Jurkat, Clone E6-1 (cell line): Measurements from ENCODE around the gene KDM8.

Experiments used
- DNase-seq: peaks from one replicate; pipeline ENCODE4 v3.0.0-alpha.2; 2011; ENCODE audit warnings: low read depth, low spot score
- H3K4me3 ChIP-seq: 2 replicates; pipeline ENCODE4 v1.5.1; 2011; ENCODE audit warnings: mild to moderate bottlenecking, low read length, control low read depth, moderate library complexity

KDM8 gene

GRCh38 chr16:27209591-27209990 lies 6.3 kb downstream of the KDM8 start:
- no peak for DNase-seq
- no peak overlapping the region for H3K4me3 ChIP-seq

- H3K4me3 ChIP-seq: no peak overlapping the region
- DNase-seq: no peak
Measured at GRCh38 chr16:27210174-27210573, 6.8 kb downstream of the KDM8 start.

- no peak for DNase-seq
- no peak overlapping the region for H3K4me3 ChIP-seq
Measured at GRCh38 chr16:27211026-27211425, 7.7 kb downstream of the KDM8 start.

DNA sequence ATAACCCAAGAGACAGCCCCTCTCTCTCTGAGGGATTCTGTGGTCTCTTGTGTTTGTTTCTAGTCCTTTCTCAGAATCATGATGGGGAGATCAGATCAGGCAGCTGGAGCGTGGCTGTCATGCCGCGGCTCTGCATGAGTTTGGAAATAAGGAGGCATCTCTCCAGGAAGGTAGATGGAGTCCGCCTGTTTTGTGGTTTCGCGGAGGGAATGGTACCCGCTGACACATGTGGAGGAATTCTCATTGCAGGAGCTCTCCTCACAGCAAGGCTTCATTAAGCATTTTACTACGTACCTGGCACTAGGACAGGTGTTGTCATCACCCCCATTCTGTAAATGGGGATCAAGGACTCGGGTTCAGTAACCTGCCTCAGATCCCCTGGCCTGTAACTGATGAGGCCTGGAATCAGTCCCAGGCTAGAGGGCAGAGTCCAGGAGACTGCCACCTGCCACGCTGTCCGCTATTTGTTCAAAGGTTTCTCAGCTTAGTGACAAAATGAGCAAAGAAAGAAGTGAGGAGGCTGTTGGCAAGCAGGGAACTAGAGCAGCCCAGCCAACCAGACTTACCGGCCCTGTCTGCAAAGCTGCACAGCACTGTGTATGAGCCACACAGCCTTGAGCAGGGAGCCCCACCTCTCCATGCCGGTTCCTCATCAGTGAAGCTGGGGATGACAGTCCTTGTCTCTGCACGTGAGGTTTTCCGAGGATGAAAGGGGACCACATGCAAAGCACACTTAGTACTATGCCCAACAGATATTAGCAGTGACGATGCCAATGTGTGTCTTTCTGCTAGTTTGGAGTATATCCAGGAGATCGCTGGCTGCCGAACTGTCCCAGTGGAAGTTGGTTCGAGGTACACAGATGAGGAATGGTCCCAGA lies 11.0 kb downstream of the KDM8 start:
- no peak for DNase-seq
- H3K4me3 ChIP-seq: no peak overlapping the region

DNA sequence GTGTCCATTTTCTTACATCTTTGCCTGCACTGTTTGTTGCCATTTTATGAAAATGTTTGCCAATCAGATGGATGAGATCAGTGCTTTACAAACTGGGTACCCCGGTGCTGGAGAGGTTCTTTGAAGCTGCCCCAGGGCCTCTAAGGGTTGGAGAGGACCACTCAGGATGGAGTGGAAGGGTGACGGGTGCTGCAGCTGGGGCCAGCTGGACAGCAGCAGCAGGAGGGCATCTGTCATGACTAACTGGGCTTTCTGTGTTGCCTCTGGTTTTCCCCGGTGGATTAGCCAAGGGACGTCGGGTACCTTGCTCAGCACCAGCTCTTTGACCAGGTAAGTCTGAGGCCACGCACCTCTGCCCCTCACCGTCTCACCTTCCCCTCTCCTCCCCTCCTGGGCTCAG lies 12.3 kb downstream of the KDM8 start:
- H3K4me3 ChIP-seq: no peak overlapping the region
- DNase-seq: no peak

DNA sequence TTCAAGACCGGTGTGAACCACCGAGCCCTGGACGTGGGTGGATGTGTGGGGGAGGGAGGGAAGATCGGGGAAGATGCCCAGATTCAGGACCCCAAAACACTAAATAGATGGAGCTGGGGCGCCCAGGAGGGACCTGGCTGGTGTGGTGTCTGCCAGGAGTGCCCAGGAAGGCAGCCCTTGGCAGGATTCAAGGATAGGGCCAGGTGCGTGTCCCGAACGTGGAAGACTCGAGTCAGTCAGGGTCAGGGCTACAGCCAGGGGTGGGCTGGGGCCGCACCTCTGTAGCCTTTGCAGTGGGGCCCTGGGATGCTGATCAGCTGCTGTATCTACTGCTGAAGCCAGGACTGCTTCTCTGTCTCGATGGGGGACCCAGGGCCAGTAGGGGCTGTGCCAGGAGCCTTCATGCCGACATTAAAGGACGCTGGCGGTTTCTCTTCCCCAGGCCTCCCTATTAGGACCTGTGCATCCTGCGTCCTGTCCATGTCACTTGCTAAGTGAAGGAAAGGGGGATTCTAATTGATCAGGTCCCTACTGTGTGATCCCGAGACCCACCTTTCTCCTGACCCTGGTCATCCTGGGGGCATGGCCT lies 13.1 kb downstream of the KDM8 start:
- DNase-seq: no peak
- no peak overlapping the region for H3K4me3 ChIP-seq

DNA sequence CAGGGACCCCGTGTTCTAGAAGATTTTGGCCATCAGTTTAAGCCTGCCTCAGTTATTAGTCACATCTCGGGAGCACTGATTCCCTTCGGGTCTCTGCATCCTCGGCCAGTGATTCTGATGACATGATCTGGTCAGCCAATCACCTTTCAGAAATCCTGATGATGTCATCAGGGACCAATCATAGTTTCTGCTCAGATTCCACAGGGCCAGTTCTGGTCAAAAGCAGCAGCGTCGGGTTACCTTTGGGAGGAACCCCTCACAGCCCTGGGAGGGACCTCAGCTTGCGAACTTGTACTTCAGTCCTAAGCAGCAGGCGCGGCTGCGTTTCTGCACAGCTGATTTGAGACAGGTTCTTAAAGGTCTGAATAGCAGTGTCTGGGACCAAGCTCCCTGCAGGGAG lies 13.9 kb downstream of the KDM8 start:
- DNase-seq: no peak
- H3K4me3 ChIP-seq: no peak overlapping the region

DNA sequence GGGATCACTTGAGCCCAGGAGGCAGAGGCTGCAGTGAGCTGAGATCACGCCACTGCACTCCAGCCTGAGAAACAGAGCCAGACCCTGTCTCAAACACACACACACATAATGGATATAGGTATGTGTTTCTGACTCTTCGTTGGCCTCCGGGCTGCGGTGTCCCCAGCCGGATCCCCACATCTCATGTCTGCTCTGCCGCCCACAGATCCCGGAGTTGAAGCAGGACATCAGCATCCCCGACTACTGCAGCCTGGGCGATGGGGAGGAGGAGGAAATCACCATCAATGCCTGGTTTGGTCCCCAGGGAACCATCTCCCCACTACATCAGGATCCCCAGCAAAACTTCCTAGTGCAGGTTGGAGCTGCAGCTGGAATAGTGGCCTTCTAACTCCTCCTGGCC lies 15.4 kb downstream of the KDM8 start:
- no peak overlapping the region for H3K4me3 ChIP-seq
- no peak for DNase-seq

- DNase-seq: no peak
- no peak overlapping the region for H3K4me3 ChIP-seq
Measured at GRCh38 chr16:27219161-27219560, 15.8 kb downstream of the KDM8 start.

GRCh38 chr16:27220120-27220519 lies 16.8 kb downstream of the KDM8 start:
- no peak for DNase-seq
- no peak overlapping the region for H3K4me3 ChIP-seq

DNA sequence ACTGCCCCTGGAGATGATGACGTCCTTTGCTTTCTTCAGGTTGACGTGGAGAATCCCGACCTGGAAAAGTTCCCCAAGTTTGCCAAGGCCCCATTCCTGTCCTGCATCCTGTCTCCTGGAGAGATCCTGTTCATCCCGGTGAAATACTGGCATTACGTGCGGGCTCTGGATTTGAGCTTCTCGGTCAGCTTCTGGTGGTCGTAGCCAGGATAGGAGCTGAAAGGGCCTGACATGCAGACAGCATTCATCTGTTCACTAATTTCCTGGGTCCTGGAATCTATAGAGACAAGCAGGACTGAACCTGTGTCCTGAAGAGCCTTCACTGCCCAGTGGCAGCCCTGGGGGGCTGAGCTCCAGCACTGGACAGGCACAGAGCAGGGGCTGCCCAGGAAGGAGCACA lies 17.2 kb downstream of the KDM8 start:
- DNase-seq: no peak
- H3K4me3 ChIP-seq: no peak overlapping the region

DNA sequence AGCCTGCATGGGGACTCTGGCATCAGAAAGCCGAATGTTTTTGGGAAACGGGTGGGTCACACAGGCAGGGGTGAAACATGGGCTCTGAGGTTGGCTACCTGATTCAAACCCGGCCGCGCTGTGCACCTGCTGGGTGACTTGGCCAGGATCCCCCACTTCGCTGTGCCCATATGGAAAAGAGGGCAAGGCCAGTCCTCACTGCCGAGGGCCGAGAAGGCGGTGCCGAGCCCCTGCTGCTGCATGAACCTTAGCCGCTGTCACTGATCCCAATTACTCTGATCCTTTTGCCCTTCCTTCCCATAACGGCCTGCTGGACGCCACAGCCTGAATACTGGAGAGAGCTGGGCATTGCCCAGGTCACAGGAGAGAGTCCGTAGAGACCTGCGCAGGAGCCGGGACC lies 17.7 kb downstream of the KDM8 start:
- no peak for DNase-seq
- no peak overlapping the region for H3K4me3 ChIP-seq

DNA sequence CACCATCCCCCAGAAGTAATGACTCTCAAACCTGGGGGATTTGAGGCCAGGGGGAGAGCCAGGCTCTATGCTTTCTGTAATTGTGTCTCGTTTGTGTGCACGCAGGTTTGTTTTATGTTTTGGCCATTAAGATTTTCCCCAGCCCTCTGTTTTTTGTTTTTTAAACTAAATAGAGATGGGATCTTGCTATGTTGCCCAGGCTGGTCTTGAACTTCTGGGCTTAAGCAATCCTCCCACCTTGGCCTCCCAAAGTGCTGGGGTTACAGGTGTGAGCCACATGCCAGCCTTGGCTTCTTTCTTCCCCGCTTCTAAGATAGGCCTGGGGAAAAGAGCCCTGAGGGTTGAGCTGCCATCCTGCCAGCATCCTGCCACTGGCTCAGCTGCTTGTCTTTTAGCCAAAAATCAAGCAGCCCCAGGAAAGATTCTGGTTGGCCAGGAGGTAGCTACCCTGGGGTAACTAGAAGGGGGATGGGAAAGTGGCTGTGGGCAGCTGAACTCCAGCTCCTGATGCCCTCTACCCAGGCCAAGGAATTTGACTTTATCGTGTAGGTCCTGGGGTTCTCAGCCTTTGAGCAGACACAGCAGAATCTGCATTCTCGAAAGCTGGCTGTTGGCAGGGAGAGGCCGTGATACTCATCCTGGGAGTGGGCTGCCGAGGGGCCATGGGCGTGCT lies 18.4 kb downstream of the KDM8 start:
- no peak overlapping the region for H3K4me3 ChIP-seq
- DNase-seq: no peak

- no peak for DNase-seq
- H3K4me3 ChIP-seq: no peak overlapping the region
Measured at GRCh38 chr16:27222249-27223225, 19.2 kb downstream of the KDM8 start.

- no peak for DNase-seq
- no peak overlapping the region for H3K4me3 ChIP-seq
Measured at GRCh38 chr16:27223226-27223610, 19.9 kb downstream of the KDM8 start.

DNA sequence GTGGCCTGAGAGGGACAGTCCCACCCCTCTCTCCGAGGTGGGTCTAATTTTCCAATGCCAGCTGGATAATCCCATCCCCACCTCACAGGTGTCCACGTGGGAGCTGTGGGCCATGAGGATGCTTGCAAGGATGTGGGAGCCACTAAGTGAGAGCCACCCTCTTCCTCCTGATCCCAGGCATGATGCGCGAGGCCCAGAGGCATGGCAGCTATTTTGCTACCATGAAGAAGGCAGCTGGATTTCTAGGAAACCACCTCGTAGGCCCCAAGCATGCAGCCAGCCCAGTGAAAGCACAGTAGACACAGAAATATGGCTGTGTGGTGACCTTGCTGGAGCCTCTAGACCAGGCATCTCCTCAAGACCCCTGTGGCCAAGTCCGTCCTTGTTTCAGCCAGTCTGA lies 20.4 kb downstream of the KDM8 start:
- no peak for DNase-seq
- H3K4me3 ChIP-seq: no peak overlapping the region

DNA sequence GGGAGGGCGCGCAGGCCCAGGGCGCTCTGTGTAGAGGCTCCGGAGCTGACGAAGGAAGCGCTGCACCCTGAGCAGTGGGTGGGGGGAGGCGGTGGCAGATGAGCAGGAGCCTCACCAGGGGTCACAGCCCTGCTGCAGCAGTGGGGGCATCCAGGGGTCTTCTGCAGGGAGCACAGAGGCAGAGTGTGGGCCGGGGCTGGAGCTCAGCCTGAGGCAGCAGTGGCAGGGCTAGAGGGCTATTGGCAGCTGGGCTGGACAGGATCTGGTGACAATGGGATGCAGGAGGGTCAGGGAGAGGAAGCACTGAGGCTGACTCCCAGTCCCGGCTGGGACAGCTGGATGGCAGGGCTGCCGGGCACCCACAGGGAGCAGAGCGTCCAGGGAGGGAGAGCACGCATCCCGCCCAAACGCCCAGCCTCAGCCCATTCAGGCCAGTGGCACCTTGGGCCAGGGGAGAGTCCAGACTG lies 21.0 kb downstream of the KDM8 start:
- no peak overlapping the region for H3K4me3 ChIP-seq
- no peak for DNase-seq

- no peak for DNase-seq
Measured at GRCh38 chr16:27224741-27225300, 21.5 kb downstream of the KDM8 start.

More at GRCh38 chr16:27224741-27225300, 21.5 kb downstream of the KDM8 start:
- no peak overlapping the region for H3K4me3 ChIP-seq
